Endothelial cell of umbilical vein (primary cell): Measurements from ENCODE around the gene ENO2. TPM values are rescaled to one million over a fixed set of nuclear protein-coding genes. Genes with fewer than 3 reads are reported as not detected.

Experiments
- BruUV-seq: library from RNA; stranded (reverse); fragments of 400-500 nt; replicated peaks from 2 replicates; lab custom pipeline; 2021; lab: Mats Ljungman, UMichigan
- CTCF ChIA-PET: fragments of 300-600, 350-600 bp; sonication (Branson Sonifier 250); formaldehyde crosslinking; loops from one replicate; lab custom pipeline; 2021; ENCODE audit warnings: antibody characterized with exemption, inconsistent platforms; lab: Charles Lee
- POLR2A ChIA-PET: fragments of 300-600, 350-600 bp; sonication (Branson Sonifier 250); formaldehyde crosslinking; loops from one replicate; lab custom pipeline; 2021; ENCODE audit warnings: antibody characterized with exemption, inconsistent platforms; lab: Charles Lee
- DNase-seq: peaks from one replicate; pipeline ENCODE4 v3.0.0-alpha.2; 2011; ENCODE audit warnings: low read depth, low spot score
- FAIRE-seq: peaks from 2 replicates; lab custom pipeline; 2011; peaks lifted over from hg19 to GRCh38; lab: Jason Lieb, UNC
- H2AFZ ChIP-seq: 2 replicates; pipeline ENCODE4 v1.6.0; 2012; ENCODE audit warnings: low read depth, low read length, control low read depth, inconsistent platforms
- H3K27ac ChIP-seq: 2 replicates; pipeline ENCODE4 v1.5.1; 2011; ENCODE audit warnings: low read depth, mild to moderate bottlenecking, control low read depth, low read length, moderate library complexity; ENCODE audit not compliant: insufficient read depth
- H3K27me3 ChIP-seq, 2 experiments: 2 replicates each; pipeline versions ENCODE4 v1.6.0 to v1.6.1; 2011; ENCODE audit warnings: low read length in 2 of 2, mixed read lengths in 1 of 2; ENCODE audit not compliant: control insufficient read depth in 2 of 2, insufficient read depth in 2 of 2
- H3K36me3 ChIP-seq, 2 experiments: 2 replicates in 1 of 2; 3 replicates in 1 of 2; pipeline ENCODE4 v1.5.1; 2011; ENCODE audit warnings: low read length in 2 of 2, mild to moderate bottlenecking in 1 of 2, moderate library complexity in 1 of 2; ENCODE audit not compliant: control insufficient read depth in 2 of 2, insufficient read depth in 2 of 2; ENCODE audit errors: extremely low read depth in 1 of 2
- H3K4me1 ChIP-seq: 3 replicates; pipeline ENCODE4 v1.5.1; 2011; ENCODE audit warnings: mild to moderate bottlenecking, low read length; ENCODE audit not compliant: control insufficient read depth, insufficient read depth; ENCODE audit errors: extremely low read depth
- H3K4me2 ChIP-seq: 2 replicates; pipeline ENCODE4 v1.6.1; 2011; ENCODE audit warnings: low read length, control low read depth, mixed read lengths; ENCODE audit not compliant: insufficient read depth
- H3K4me3 ChIP-seq, 3 experiments: fragments of 200-600 bp in 1 of 3; sonication (generic), shearing (Covaris generic) in 1 of 3; replicated peaks in 1 of 3; 2 replicates each; pipeline ENCODE4 v1.5.1; 2011 to 2016; ENCODE audit warnings: control low read depth in 3 of 3, low read length in 3 of 3, mild to moderate bottlenecking in 2 of 3, inconsistent platforms in 1 of 3, low read depth in 1 of 3, moderate library complexity in 1 of 3; ENCODE audit not compliant: insufficient read depth in 1 of 3
- H3K79me2 ChIP-seq: 2 replicates; pipeline ENCODE4 v1.6.0; 2012; ENCODE audit warnings: low read length, inconsistent platforms; ENCODE audit not compliant: control insufficient read depth, insufficient read depth
- H3K9ac ChIP-seq: replicated peaks from 2 replicates; pipeline ENCODE3; 2011; ENCODE audit warnings: low read length, control low read depth; ENCODE audit not compliant: insufficient read depth; ENCODE audit errors: extremely low read depth
- H3K9me1 ChIP-seq: replicated peaks from 3 replicates; pipeline ENCODE4 v1.6.0; 2011; ENCODE audit warnings: mild to moderate bottlenecking, low read length; ENCODE audit not compliant: control insufficient read depth, insufficient read depth; ENCODE audit errors: extremely low read depth
- H3K9me3 ChIP-seq: replicated peaks from 2 replicates; pipeline ENCODE4 v1.5.1; 2012; ENCODE audit warnings: low read length, inconsistent platforms; ENCODE audit not compliant: control insufficient read depth, insufficient read depth
- H4K20me1 ChIP-seq: replicated peaks from 2 replicates; pipeline ENCODE3; 2011; ENCODE audit warnings: mild to moderate bottlenecking, low read length; ENCODE audit not compliant: control insufficient read depth, insufficient read depth; ENCODE audit errors: extremely low read depth
- CTCF ChIP-seq, 2 donors: IDR thresholded peaks; 1 replicate in 1 of 2; 2 replicates in 1 of 2; pipeline ENCODE4 v1.5.1; 2011; ENCODE audit warnings: low read length in 2 of 2, mild to moderate bottlenecking in 2 of 2, moderate library complexity in 2 of 2, control low read depth in 1 of 2, inconsistent platforms in 1 of 2, low read depth in 1 of 2; ENCODE audit not compliant: insufficient read depth in 1 of 2; ENCODE audit errors: extremely low read depth in 1 of 2
- EZH2 ChIP-seq: IDR thresholded peaks from 2 replicates; pipeline ENCODE4 v1.6.1; 2012; ENCODE audit warnings: borderline replicate concordance, low read depth, mild to moderate bottlenecking, moderate library complexity, low read length, inconsistent platforms; ENCODE audit not compliant: severe bottlenecking
- FOS ChIP-seq: IDR thresholded peaks from 2 replicates; pipeline ENCODE4 v1.6.1; 2011; ENCODE audit warnings: mild to moderate bottlenecking, low read length, moderate library complexity, borderline replicate concordance; ENCODE audit not compliant: insufficient read depth
- GATA2 ChIP-seq: IDR thresholded peaks from 2 replicates; pipeline ENCODE4 v1.7.0; 2011; ENCODE audit warnings: low read depth, mild to moderate bottlenecking, moderate library complexity, mixed read lengths, low read length; ENCODE audit not compliant: insufficient read length, insufficient read depth
- MYC ChIP-seq: IDR thresholded peaks from one replicate; pipeline ENCODE4 v1.6.1; 2011; ENCODE audit warnings: mild to moderate bottlenecking, low read depth, low read length
- POLR2A ChIP-seq: IDR thresholded peaks from 2 replicates; pipeline ENCODE4 v1.6.1; 2012; ENCODE audit warnings: low read depth, mild to moderate bottlenecking, control low read depth, low read length
- POLR2AphosphoS5 ChIP-seq: IDR thresholded peaks from 2 replicates; pipeline ENCODE4 v1.6.1; 2012; ENCODE audit warnings: low read depth, mild to moderate bottlenecking, control low read depth, low read length, moderate library complexity; ENCODE audit not compliant: insufficient read depth
- dilution Hi-C: fragments of 300-500 bp; cut with MboI; formaldehyde crosslinking; loops from one replicate; pipeline ENCODE4 v1.15.0; 2019; ENCODE audit warnings: low sequenced_read_pairs; ENCODE audit not compliant: extremely low pct_ligation_motif_present
- intact Hi-C: fragments of 100-400 bp; cut with micrococcal nuclease; formaldehyde crosslinking; loops from one replicate; pipeline ENCODE4 v1.10.0; 2022
- polyA plus RNA-seq, 4 experiments: library from polyadenylated mRNA; depleted of rRNA in 3 of 4; stranded (reverse) in 3 of 4; unstranded in 1 of 4; fragments of >200 nt; gene quantifications; 2 replicates each; pipeline versions ENCODE4 v1.2.1 to v1.2.3, GENCODE V29; 2011 to 2012; ENCODE audit warnings: missing spikeins in 1 of 4
- total RNA-seq: library from RNA; stranded (reverse); gene quantifications from 2 replicates; pipeline ENCODE4 v1.2.3, GENCODE V29; 2021

Gene ENO2
- total and polyA plus RNA-seq, 2 donors (not counting 3 experiments of a cell fraction or from before 2014, with no cell fraction given): 11.4 to 18.6 TPM

DNA sequence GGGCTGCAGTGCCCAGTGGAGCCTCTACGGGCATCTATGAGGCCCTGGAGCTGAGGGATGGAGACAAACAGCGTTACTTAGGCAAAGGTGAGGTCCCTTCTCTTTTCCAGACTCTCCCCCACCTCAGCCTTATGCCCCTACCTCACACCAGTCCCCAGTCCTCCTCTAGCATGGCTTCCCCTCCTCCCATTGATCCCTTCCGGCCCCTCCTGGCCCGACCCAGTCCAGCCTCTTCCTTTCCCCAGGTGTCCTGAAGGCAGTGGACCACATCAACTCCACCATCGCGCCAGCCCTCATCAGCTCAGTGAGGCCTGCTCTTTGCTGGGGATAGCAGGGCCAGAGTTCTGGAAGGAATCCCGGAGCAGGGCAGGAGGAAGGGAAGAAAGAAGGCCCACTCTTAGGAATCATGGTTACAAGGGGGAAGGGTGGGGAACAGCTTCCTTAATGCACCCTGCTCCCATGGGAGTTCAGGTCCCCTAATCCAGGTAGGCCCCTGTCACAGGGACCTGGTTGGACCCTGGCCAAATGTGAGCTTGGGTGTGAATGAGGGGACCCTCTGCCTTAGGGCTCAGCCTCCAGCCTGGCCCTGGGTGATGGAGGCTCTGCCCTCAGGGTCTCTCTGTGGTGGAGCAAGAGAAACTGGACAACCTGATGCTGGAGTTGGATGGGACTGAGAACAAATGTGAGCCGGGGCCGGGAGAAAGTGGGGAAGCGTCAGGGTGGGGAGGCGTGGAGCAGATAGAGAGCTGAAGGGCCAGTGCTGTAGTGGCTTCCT lies 2.2 kb downstream of the ENO2 start:
- H3K4me1 ChIP-seq: peaks cover 11% of the 10 kb centered on the region
- ChIA-PET CTCF (interaction anchor here (0.7 to 3.5 kb wide), 4 partner anchors 25 to 47 kb away, joined by 3 to 12 read pairs (median 4); partner anchors contain the start of gene SPSB2), POLR2A (interaction anchor here (1.1 kb wide), 1 partner anchor 9 kb away, joined by 3 read pairs; no protein-coding TSS in a partner anchor)
- H3K79me2 ChIP-seq: no peaks in the 10 kb centered on the region
- H4K20me1 ChIP-seq: no peaks in the 10 kb centered on the region
- DNase-seq: no peak
- intact Hi-C loops: no loop called here
- H3K27ac ChIP-seq: no peak overlapping the region
- BruUV-seq: no TSS peak
- H3K9me1 ChIP-seq: no peaks in the 10 kb centered on the region
- no peaks in the 10 kb centered on the region for H3K27me3 ChIP-seq
- no peaks in the 10 kb centered on the region for H3K9me3 ChIP-seq
- no peak overlapping the region for H2AFZ ChIP-seq
- H3K9ac ChIP-seq: no peak overlapping the region
- H3K36me3 ChIP-seq: no peaks in the 10 kb centered on the region
- TF ChIP-seq EZH2 (no peak), GATA2 (no peak), MYC (no peak), CTCF (IDR thresholded peaks at IDR 0.05; ENCODE audit: extremely low read depth in 1 of 2, insufficient read depth in 1 of 2, low read depth in 1 of 2, low read length in 2 of 2) (no peak), POLR2AphosphoS5 (no peak), FOS (no peak), POLR2A (no peak)
- H3K4me3 ChIP-seq: no peak overlapping the region
- dilution Hi-C loops: no loop called here
- H3K4me2 ChIP-seq: no peak overlapping the region
- no peak for FAIRE-seq
